Kidney glomerular epithelial cell (primary cell): ENCODE data around the gene ZNF35.
"Not testable (repeated sequence)": the region's sequence is repeated elsewhere in the genome, so short reads cannot be mapped to it uniquely, and the experiment has no call there.

Source experiments
- DNase-seq: peaks from one replicate; lab custom pipeline; 2025; lab: John Stamatoyannopoulos, UW

The ZNF35 gene

GRCh38 chr3:44648564-44649229 lies at the start of gene ZNF35:
ZNF35 (plus strand) TSS chr3:44648732; CDS start chr3:44651068, 2,336 bp downstream.
- peak; percentile 80 for DNase-seq

- DNase-seq: no peak
These were observed 46.8 kb upstream of the ZNF35 start for GRCh38 chr3:44601749-44602148.

GRCh38 chr3:44612678-44613077 lies 35.9 kb upstream of the ZNF35 start:
- no peak for DNase-seq

- peak; percentile 69 for DNase-seq
These were observed 23.6 kb upstream of the ZNF35 start, which contains the start of gene ZNF197 for GRCh38 chr3:44624749-44625480. ZNF197 (plus strand) TSS chr3:44625036; CDS start chr3:44629155, 4,119 bp downstream.

- DNase-seq: no peak
These were observed 19.8 kb upstream of the ZNF35 start for GRCh38 chr3:44628716-44629115.

GRCh38 chr3:44632193-44632592 lies 16.3 kb upstream of the ZNF35 start:
- no peak for DNase-seq

GRCh38 chr3:44642337-44642736 lies 6.2 kb upstream of the ZNF35 start:
- no peak for DNase-seq

- no peak for DNase-seq
These were observed 5.5 kb upstream of the ZNF35 start for GRCh38 chr3:44643024-44643423.

GRCh38 chr3:44647771-44648170 lies 761 bp upstream of the ZNF35 start:
- DNase-seq: no peak

GRCh38 chr3:44649709-44650108 lies 1.2 kb downstream of the ZNF35 start:
- no peak for DNase-seq

- no peak for DNase-seq
These were observed 5.5 kb downstream of the ZNF35 start for GRCh38 chr3:44654039-44654438.

- DNase-seq: no peak
These were observed 10.5 kb downstream of the ZNF35 start for GRCh38 chr3:44659015-44659414.

- no peak for DNase-seq
These were observed 10.9 kb downstream of the ZNF35 start for GRCh38 chr3:44659434-44659833.

GRCh38 chr3:44661189-44661588 lies 12.7 kb downstream of the ZNF35 start:
- DNase-seq: no peak

GRCh38 chr3:44665173-44665572 lies 16.6 kb downstream of the ZNF35 start:
- no peak for DNase-seq

- DNase-seq: no peak
These were observed 17.8 kb downstream of the ZNF35 start for GRCh38 chr3:44666346-44666745.

- no peak for DNase-seq
These were observed 21.2 kb downstream of the ZNF35 start for GRCh38 chr3:44669760-44670159.

GRCh38 chr3:44673466-44673865 lies 24.9 kb downstream of the ZNF35 start:
- DNase-seq: not testable (repeated sequence)

GRCh38 chr3:44674211-44674610 lies 25.7 kb downstream of the ZNF35 start:
- DNase-seq: no peak

GRCh38 chr3:44678480-44679116 lies 30.1 kb downstream of the ZNF35 start:
- no peak for DNase-seq

GRCh38 chr3:44680921-44681455 lies 32.5 kb downstream of the ZNF35 start:
- DNase-seq: no peak

GRCh38 chr3:44682182-44682896 lies 33.8 kb downstream of the ZNF35 start:
- no peak for DNase-seq
